Liver (tissue), 9 donors: Measurements from ENCODE around the gene SYNGR3. TPM values are rescaled to one million over a fixed set of nuclear protein-coding genes. Genes with fewer than 3 reads are reported as not detected.

Experiments
- DNase-seq: peaks from one replicate; pipeline ENCODE4 v3.0.0-alpha.2; 2017; ENCODE audit warnings: low spot score
- H3K27ac ChIP-seq, 2 donors: one replicate each; pipeline ENCODE4 v1.7.0; 2013; ENCODE audit warnings: inconsistent platforms in 2 of 2, low read length in 2 of 2, control low read depth in 1 of 2, low read depth in 1 of 2, mild to moderate bottlenecking in 1 of 2
- H3K27me3 ChIP-seq, 4 donors: one replicate each; pipeline versions ENCODE4 v1.6.1 to v1.7.0; 2013; ENCODE audit warnings: low read length in 3 of 4, inconsistent platforms in 1 of 4, mild to moderate bottlenecking in 1 of 4, moderate library complexity in 1 of 4; ENCODE audit not compliant: control insufficient read depth in 4 of 4, insufficient read depth in 4 of 4
- H3K36me3 ChIP-seq, 4 donors: one replicate each; pipeline versions ENCODE4 v1.6.1 to v1.7.0; 2013; ENCODE audit warnings: low read length in 3 of 4, mild to moderate bottlenecking in 3 of 4, low read depth in 1 of 4, moderate library complexity in 1 of 4; ENCODE audit not compliant: control insufficient read depth in 4 of 4, insufficient read depth in 3 of 4
- H3K4me1 ChIP-seq, 4 donors: one replicate each; pipeline versions ENCODE4 v1.6.1 to v1.7.0; 2013; ENCODE audit warnings: low read length in 3 of 4, mild to moderate bottlenecking in 3 of 4, moderate library complexity in 1 of 4; ENCODE audit not compliant: control insufficient read depth in 4 of 4, insufficient read depth in 4 of 4
- H3K4me3 ChIP-seq, 3 donors: one replicate each; pipeline versions ENCODE4 v1.6.1 to v1.7.0; 2013; ENCODE audit warnings: low read length in 3 of 3, control low read depth in 1 of 3, low read depth in 1 of 3, mild to moderate bottlenecking in 1 of 3
- H3K9ac ChIP-seq, 2 donors: one replicate each; pipeline ENCODE4 v1.7.0; 2013; ENCODE audit warnings: low read length in 2 of 2, mild to moderate bottlenecking in 2 of 2, moderate library complexity in 2 of 2, control low read depth in 1 of 2, low read depth in 1 of 2
- H3K9me3 ChIP-seq, 4 donors: one replicate each; pipeline versions ENCODE4 v1.6.1 to v1.7.0; 2013; ENCODE audit warnings: low read length in 3 of 4; ENCODE audit not compliant: control insufficient read depth in 4 of 4
- ATF3 ChIP-seq: IDR thresholded peaks from 2 replicates; pipeline ENCODE4 v1.6.1; 2016; ENCODE audit warnings: antibody characterized with exemption
- CTCF ChIP-seq: fragments of 150-350 bp; IDR thresholded peaks from 2 replicates; pipeline ENCODE4 v1.5.1; 2017; ENCODE audit warnings: improper control_type of control experiment, low read depth, low read length; ENCODE audit not compliant: missing input control
- EGR1 ChIP-seq, 2 donors: IDR thresholded peaks; 2 replicates each; pipeline ENCODE4 v1.6.1; 2016 to 2018; ENCODE audit warnings: antibody characterized with exemption in 2 of 2, low read depth in 2 of 2
- FOXA1 ChIP-seq: IDR thresholded peaks from 2 replicates; pipeline ENCODE4 v1.6.1; 2016; ENCODE audit warnings: antibody characterized with exemption
- FOXA2 ChIP-seq: IDR thresholded peaks from 2 replicates; pipeline ENCODE4 v1.6.1; 2016; ENCODE audit warnings: antibody characterized with exemption
- GABPA ChIP-seq, 2 donors: IDR thresholded peaks in 1 of 2; conservative IDR thresholded peaks in 1 of 2; 2 replicates each; pipeline ENCODE4 v1.6.1; 2016; ENCODE audit warnings: antibody characterized with exemption in 2 of 2, mild to moderate bottlenecking in 1 of 2, moderate library complexity in 1 of 2
- HNF4A ChIP-seq, 2 donors: conservative IDR thresholded peaks; 2 replicates each; pipeline ENCODE4 v1.6.1; 2016; ENCODE audit warnings: antibody characterized with exemption in 2 of 2, mild to moderate bottlenecking in 2 of 2
- HNF4G ChIP-seq: IDR thresholded peaks from 2 replicates; pipeline ENCODE4 v1.6.1; 2016; ENCODE audit warnings: antibody characterized with exemption
- JUND ChIP-seq, 2 donors: IDR thresholded peaks; 2 replicates each; pipeline ENCODE4 v1.6.1; 2016; ENCODE audit warnings: antibody characterized with exemption in 2 of 2
- MAX ChIP-seq: IDR thresholded peaks from 2 replicates; pipeline ENCODE4 v1.6.1; 2016; ENCODE audit warnings: antibody characterized with exemption
- NR2F2 ChIP-seq: IDR thresholded peaks from 2 replicates; pipeline ENCODE4 v1.6.1; 2016; ENCODE audit warnings: antibody characterized with exemption
- RAD21 ChIP-seq, 2 donors: IDR thresholded peaks; 2 replicates each; pipeline ENCODE4 v1.6.1; 2016; ENCODE audit warnings: antibody characterized with exemption in 2 of 2, mild to moderate bottlenecking in 2 of 2
- REST ChIP-seq: IDR thresholded peaks from 2 replicates; pipeline ENCODE4 v1.6.1; 2016; ENCODE audit warnings: antibody characterized with exemption, mild to moderate bottlenecking
- RXRA ChIP-seq, 2 donors: IDR thresholded peaks; 2 replicates each; pipeline ENCODE4 v1.6.1; 2017 to 2018; ENCODE audit warnings: antibody characterized with exemption in 2 of 2, mild to moderate bottlenecking in 1 of 2
- SP1 ChIP-seq: IDR thresholded peaks from 2 replicates; pipeline ENCODE4 v1.6.1; 2018; ENCODE audit warnings: antibody characterized with exemption, mild to moderate bottlenecking
- TAF1 ChIP-seq: conservative IDR thresholded peaks from 2 replicates; pipeline ENCODE4 v1.6.1; 2016; ENCODE audit warnings: antibody characterized with exemption, mild to moderate bottlenecking
- YY1 ChIP-seq: IDR thresholded peaks from 2 replicates; pipeline ENCODE4 v1.6.1; 2016; ENCODE audit warnings: antibody characterized with exemption, mild to moderate bottlenecking
- ZBTB33 ChIP-seq: IDR thresholded peaks from 2 replicates; pipeline ENCODE4 v1.6.1; 2016; ENCODE audit warnings: antibody characterized with exemption
- WGBS: extraction: QIAGEN DNeasy Blood & Tissue Kit; methylation state at CpG from one replicate; pipeline ENCODE4 v1.1.7; 2013; 5-methylcytosine and 5-hydroxymethylcytosine counted together
- polyA plus RNA-seq, 2 donors: library from polyadenylated mRNA; stranded (reverse) in 1 of 2; unstranded in 1 of 2; fragments of 200-250 nt in 1 of 2; fragments of >200 nt in 1 of 2; fragmentation: Nextera tagmentation in 1 of 2; extraction: Ambion mirVana in 1 of 2; gene quantifications; one replicate each; pipeline versions ENCODE4 v1.2.1 to v1.2.3, GENCODE V29; 2013 to 2015
- total RNA-seq, 2 donors: library from RNA; depleted of rRNA; stranded (reverse); fragments of >200 nt; gene quantifications; one replicate each; pipeline ENCODE4 v1.2.3, GENCODE V29; 2014
- donor health status: healthy.
- donor health status: healthy.
- donor health status: healthy.
- donor health status: healthy.
- donor health status: healthy.

SYNGR3 gene
- total and polyA plus RNA-seq, 4 donors, result 0.09 to 0.47 (median 0.17) TPM; not detected in 1

- no peak for DNase-seq
These were observed 16.2 kb upstream of the SYNGR3 start for GRCh38 chr16:1973461-1974156.

More at GRCh38 chr16:1973461-1974156, 16.2 kb upstream of the SYNGR3 start:
- peaks cover 14 to 41% (median 16%) of the 10 kb centered on the region in 4 donors for H3K36me3 ChIP-seq
- no peaks in the 10 kb centered on the region for H3K9me3 ChIP-seq
- no peak overlapping the region for H3K4me3 ChIP-seq
- H3K27ac ChIP-seq, result no peak overlapping the region
- no peak overlapping the region for H3K9ac ChIP-seq
- peaks cover 6 to 23% (median 18%) of the 10 kb centered on the region in 4 donors for H3K4me1 ChIP-seq
- 95% methylated on average over 16 of the region's 16 CpGs for WGBS
- H3K27me3 ChIP-seq, result no peaks in the 10 kb centered on the region
- TF ChIP-seq HNF4A (conservative IDR thresholded peaks at IDR 0.05) (no peak), MAX (no peak), FOXA2 (no peak), EGR1 (IDR thresholded peaks at IDR 0.05; ENCODE audit: low read depth in 2 of 2) (no peak), NR2F2 (no peak), CTCF (no peak), ATF3 (no peak), TAF1 (no peak), ZBTB33 (no peak), HNF4G (no peak), GABPA (IDR thresholded peaks at IDR 0.05 in 1 of 2, conservative IDR thresholded peaks at IDR 0.05 in 1 of 2) (no peak), YY1 (no peak), JUND (IDR thresholded peaks at IDR 0.05) (no peak), FOXA1 (no peak), RAD21 (IDR thresholded peaks at IDR 0.05) (no peak), SP1 (no peak), REST (no peak), RXRA (IDR thresholded peaks at IDR 0.05) (no peak)
